ENCODE data around the gene SCN2B. TPM values are rescaled to one million over a fixed set of nuclear protein-coding genes. Genes with fewer than 3 reads are reported as not detected.

SCN2B gene
- polyA plus RNA-seq, 4 donors: under 0.01 to 2.3 (median 1.0) TPM; not detected in 1

- peaks cover 0 to 42% (median 0%) of the 10 kb centered on the region in 3 donors for H3K27me3 ChIP-seq (ENCODE audit: control insufficient read depth in 3 of 3, insufficient read depth in 3 of 3, low read length in 3 of 3)
- 64 to 75% (median 69%) methylated on average over 13 of the region's 13 CpGs for WGBS, 3 donors
- no peak for FAIRE-seq
- no peaks in the 10 kb centered on the region for H3K9me3 ChIP-seq (ENCODE audit: control insufficient read depth in 2 of 2, insufficient read depth in 1 of 2, low read depth in 1 of 2, low read length in 1 of 2)
- H3K4me3 ChIP-seq (ENCODE audit: low read depth in 1 of 3, low read length in 3 of 3): peak overlapping the region in 1 of 3 donors; percentile 33
- H3K27ac ChIP-seq (ENCODE audit: low read depth in 1 of 3, low read length in 2 of 3): no peak overlapping the region
- no peak for DNase-seq
- H3K4me1 ChIP-seq (ENCODE audit: control insufficient read depth in 3 of 3, insufficient read depth in 2 of 3, low read depth in 1 of 3, low read length in 2 of 3): peaks cover 0 to 3% (median 0%) of the 10 kb centered on the region in 3 donors
- no peaks in the 10 kb centered on the region for H3K36me3 ChIP-seq (ENCODE audit: control insufficient read depth in 3 of 3, insufficient read depth in 2 of 3, low read depth in 1 of 3, low read length in 3 of 3)
Observed at GRCh38 chr11:118175031-118175992, 1.1 kb downstream of the SCN2B start.

- peaks cover 0 to 50% (median 0%) of the 10 kb centered on the region in 3 donors for H3K27me3 ChIP-seq (ENCODE audit: control insufficient read depth in 3 of 3, insufficient read depth in 3 of 3, low read length in 3 of 3)
- DNase-seq (no peak), FAIRE-seq (no peak)
- peaks cover 0 to 2% (median 0%) of the 10 kb centered on the region in 3 donors for H3K36me3 ChIP-seq (ENCODE audit: control insufficient read depth in 3 of 3, insufficient read depth in 2 of 3, low read depth in 1 of 3, low read length in 3 of 3)
- no peaks in the 10 kb centered on the region for H3K9me3 ChIP-seq (ENCODE audit: control insufficient read depth in 2 of 2, insufficient read depth in 1 of 2, low read depth in 1 of 2, low read length in 1 of 2)
- 86 to 87% (median 86%) methylated on average over 9 of the region's 9 CpGs for WGBS, 3 donors
- no peak overlapping the region for H3K4me3 ChIP-seq (ENCODE audit: low read depth in 1 of 3, low read length in 3 of 3)
- no peak overlapping the region for H3K27ac ChIP-seq (ENCODE audit: low read depth in 1 of 3, low read length in 2 of 3)
- peaks cover 0 to 4% (median 0%) of the 10 kb centered on the region in 3 donors for H3K4me1 ChIP-seq (ENCODE audit: control insufficient read depth in 3 of 3, insufficient read depth in 2 of 3, low read depth in 1 of 3, low read length in 2 of 3)
Observed at GRCh38 chr11:118174006-118174567, 2.4 kb downstream of the SCN2B start.

- WGBS, 3 donors: 86 to 91% (median 89%) methylated on average over 9 of the region's 9 CpGs
- peaks cover 0 to 62% (median 0%) of the 10 kb centered on the region in 3 donors for H3K27me3 ChIP-seq (ENCODE audit: control insufficient read depth in 3 of 3, insufficient read depth in 3 of 3, low read length in 3 of 3)
- FAIRE-seq (no peak), DNase-seq (no peak)
- H3K27ac ChIP-seq (ENCODE audit: low read depth in 1 of 3, low read length in 2 of 3): no peak overlapping the region
- no peaks in the 10 kb centered on the region for H3K9me3 ChIP-seq (ENCODE audit: control insufficient read depth in 2 of 2, insufficient read depth in 1 of 2, low read depth in 1 of 2, low read length in 1 of 2)
- H3K4me3 ChIP-seq (ENCODE audit: low read depth in 1 of 3, low read length in 3 of 3): no peak overlapping the region
- peaks cover 0 to 4% (median 0%) of the 10 kb centered on the region in 3 donors for H3K36me3 ChIP-seq (ENCODE audit: control insufficient read depth in 3 of 3, insufficient read depth in 2 of 3, low read depth in 1 of 3, low read length in 3 of 3)
- H3K4me1 ChIP-seq (ENCODE audit: control insufficient read depth in 3 of 3, insufficient read depth in 2 of 3, low read depth in 1 of 3, low read length in 2 of 3): peaks cover 0 to 7% (median 0%) of the 10 kb centered on the region in 3 donors
Observed at GRCh38 chr11:118172356-118172755, 4.1 kb downstream of the SCN2B start.

GRCh38 chr11:118171269-118172062 is 5.0 kb downstream of the SCN2B start:
- Histone ChIP-seq H3K27me3 (ENCODE audit: control insufficient read depth in 3 of 3, insufficient read depth in 3 of 3, low read length in 3 of 3) (peaks cover 0 to 66% (median 0%) of the 10 kb centered on the region in 3 donors), H3K4me1 (ENCODE audit: control insufficient read depth in 3 of 3, insufficient read depth in 2 of 3, low read depth in 1 of 3, low read length in 2 of 3) (peaks cover 0 to 7% (median 0%) of the 10 kb centered on the region in 3 donors), H3K27ac (ENCODE audit: low read depth in 1 of 3, low read length in 2 of 3) (no peak overlapping the region), H3K36me3 (ENCODE audit: control insufficient read depth in 3 of 3, insufficient read depth in 2 of 3, low read depth in 1 of 3, low read length in 3 of 3) (peaks cover 0 to 4% (median 0%) of the 10 kb centered on the region in 3 donors), H3K4me3 (ENCODE audit: low read depth in 1 of 3, low read length in 3 of 3) (no peak overlapping the region), H3K9me3 (ENCODE audit: control insufficient read depth in 2 of 2, insufficient read depth in 1 of 2, low read depth in 1 of 2, low read length in 1 of 2) (no peaks in the 10 kb centered on the region)
- 6 to 10% (median 10%) methylated on average over 24 to 29 of the region's 29 CpGs for WGBS, 3 donors
- FAIRE-seq: no peak
- DNase-seq: peak; percentile 61 to 81

- Histone ChIP-seq H3K4me3 (ENCODE audit: low read depth in 1 of 3, low read length in 3 of 3) (no peak overlapping the region), H3K9me3 (ENCODE audit: control insufficient read depth in 2 of 2, insufficient read depth in 1 of 2, low read depth in 1 of 2, low read length in 1 of 2) (no peaks in the 10 kb centered on the region), H3K27ac (ENCODE audit: low read depth in 1 of 3, low read length in 2 of 3) (no peak overlapping the region), H3K4me1 (ENCODE audit: control insufficient read depth in 3 of 3, insufficient read depth in 2 of 3, low read depth in 1 of 3, low read length in 2 of 3) (peaks cover 0 to 7% (median 0%) of the 10 kb centered on the region in 3 donors), H3K27me3 (ENCODE audit: control insufficient read depth in 3 of 3, insufficient read depth in 3 of 3, low read length in 3 of 3) (peaks cover 0 to 68% (median 0%) of the 10 kb centered on the region in 3 donors), H3K36me3 (ENCODE audit: control insufficient read depth in 3 of 3, insufficient read depth in 2 of 3, low read depth in 1 of 3, low read length in 3 of 3) (peaks cover 0 to 4% (median 0%) of the 10 kb centered on the region in 3 donors)
- DNase-seq: no peak
- 43 to 53% (median 44%) methylated on average over 8 of the region's 8 CpGs for WGBS, 3 donors
- no peak for FAIRE-seq
Observed at GRCh38 chr11:118170882-118171268, 5.6 kb downstream of the SCN2B start.

GRCh38 chr11:118170231-118170630 is 6.2 kb downstream of the SCN2B start:
- DNase-seq (no peak), FAIRE-seq (no peak)
- no peak overlapping the region for H3K4me3 ChIP-seq (ENCODE audit: low read depth in 1 of 3, low read length in 3 of 3)
- no peak overlapping the region for H3K27ac ChIP-seq (ENCODE audit: low read depth in 1 of 3, low read length in 2 of 3)
- 85 to 87% (median 85%) methylated on average over 9 of the region's 9 CpGs for WGBS, 3 donors
- no peaks in the 10 kb centered on the region for H3K9me3 ChIP-seq (ENCODE audit: control insufficient read depth in 2 of 2, insufficient read depth in 1 of 2, low read depth in 1 of 2, low read length in 1 of 2)
- peaks cover 0 to 7% (median 0%) of the 10 kb centered on the region in 3 donors for H3K4me1 ChIP-seq (ENCODE audit: control insufficient read depth in 3 of 3, insufficient read depth in 2 of 3, low read depth in 1 of 3, low read length in 2 of 3)
- H3K36me3 ChIP-seq (ENCODE audit: control insufficient read depth in 3 of 3, insufficient read depth in 2 of 3, low read depth in 1 of 3, low read length in 3 of 3): peaks cover 0 to 4% (median 0%) of the 10 kb centered on the region in 3 donors
- H3K27me3 ChIP-seq (ENCODE audit: control insufficient read depth in 3 of 3, insufficient read depth in 3 of 3, low read length in 3 of 3): peaks cover 0 to 63% (median 0%) of the 10 kb centered on the region in 3 donors

- no peak overlapping the region for H3K27ac ChIP-seq (ENCODE audit: low read depth in 1 of 3, low read length in 2 of 3)
- H3K4me3 ChIP-seq (ENCODE audit: low read depth in 1 of 3, low read length in 3 of 3): no peak overlapping the region
- H3K27me3 ChIP-seq (ENCODE audit: control insufficient read depth in 3 of 3, insufficient read depth in 3 of 3, low read length in 3 of 3): peaks cover 0 to 61% (median 0%) of the 10 kb centered on the region in 3 donors
- DNase-seq: no peak
- peaks cover 0 to 4% (median 0%) of the 10 kb centered on the region in 3 donors for H3K36me3 ChIP-seq (ENCODE audit: control insufficient read depth in 3 of 3, insufficient read depth in 2 of 3, low read depth in 1 of 3, low read length in 3 of 3)
- FAIRE-seq: no peak
- no peaks in the 10 kb centered on the region for H3K9me3 ChIP-seq (ENCODE audit: control insufficient read depth in 2 of 2, insufficient read depth in 1 of 2, low read depth in 1 of 2, low read length in 1 of 2)
- WGBS, 3 donors: 80 to 85% (median 83%) methylated on average over 7 of the region's 7 CpGs
- H3K4me1 ChIP-seq (ENCODE audit: control insufficient read depth in 3 of 3, insufficient read depth in 2 of 3, low read depth in 1 of 3, low read length in 2 of 3): peaks cover 0 to 7% (median 0%) of the 10 kb centered on the region in 3 donors
Observed at GRCh38 chr11:118169300-118170140, 6.9 kb downstream of the SCN2B start.
